ENCODE data around the gene ASPRV1. TPM values are rescaled to one million over a fixed set of nuclear protein-coding genes. Genes with fewer than 3 reads are reported as not detected.

Gene ASPRV1
- total and polyA plus RNA-seq, 10 of the 15 experiments (the other 5 are each of a cell fraction or from before 2014, with no cell fraction given): 0.11 to 1.1 (median 0.33) TPM

DNA sequence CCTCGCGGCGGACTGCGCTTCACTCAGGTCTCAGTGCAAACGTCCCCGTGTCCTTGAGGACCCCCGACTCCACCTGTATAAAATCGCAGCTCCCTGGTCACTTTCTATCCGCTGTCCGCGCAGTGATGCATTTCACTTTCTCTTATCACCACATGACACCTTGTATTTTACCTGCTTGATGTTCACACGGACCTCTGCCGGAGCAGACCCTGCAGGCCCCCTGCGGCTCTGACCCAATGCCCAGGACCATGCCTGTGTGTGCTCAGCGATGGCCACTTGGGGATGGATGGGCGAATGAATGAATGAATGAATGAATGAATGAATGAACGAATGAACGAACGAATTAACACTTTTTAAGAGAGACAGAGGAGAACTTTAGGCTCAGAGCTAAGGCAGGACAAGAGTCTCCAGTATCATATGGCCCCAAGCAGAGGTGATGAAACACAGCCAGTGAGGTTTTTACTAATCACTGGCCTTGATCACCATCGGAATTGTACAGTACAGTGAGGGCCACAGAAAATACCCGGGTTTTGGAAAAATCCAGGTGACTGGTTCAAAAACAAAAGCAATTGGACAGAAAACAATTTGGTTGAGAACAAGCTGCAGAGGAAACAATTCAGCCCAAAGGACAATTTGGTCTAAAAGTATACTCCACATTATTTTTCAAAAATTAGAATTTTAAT is 12.3 kb downstream of the ASPRV1 start:
- SMC1A ChIA-PET (ENCODE audit: uncharacterized antibody, unreplicated experiment): no interaction called here

DNA sequence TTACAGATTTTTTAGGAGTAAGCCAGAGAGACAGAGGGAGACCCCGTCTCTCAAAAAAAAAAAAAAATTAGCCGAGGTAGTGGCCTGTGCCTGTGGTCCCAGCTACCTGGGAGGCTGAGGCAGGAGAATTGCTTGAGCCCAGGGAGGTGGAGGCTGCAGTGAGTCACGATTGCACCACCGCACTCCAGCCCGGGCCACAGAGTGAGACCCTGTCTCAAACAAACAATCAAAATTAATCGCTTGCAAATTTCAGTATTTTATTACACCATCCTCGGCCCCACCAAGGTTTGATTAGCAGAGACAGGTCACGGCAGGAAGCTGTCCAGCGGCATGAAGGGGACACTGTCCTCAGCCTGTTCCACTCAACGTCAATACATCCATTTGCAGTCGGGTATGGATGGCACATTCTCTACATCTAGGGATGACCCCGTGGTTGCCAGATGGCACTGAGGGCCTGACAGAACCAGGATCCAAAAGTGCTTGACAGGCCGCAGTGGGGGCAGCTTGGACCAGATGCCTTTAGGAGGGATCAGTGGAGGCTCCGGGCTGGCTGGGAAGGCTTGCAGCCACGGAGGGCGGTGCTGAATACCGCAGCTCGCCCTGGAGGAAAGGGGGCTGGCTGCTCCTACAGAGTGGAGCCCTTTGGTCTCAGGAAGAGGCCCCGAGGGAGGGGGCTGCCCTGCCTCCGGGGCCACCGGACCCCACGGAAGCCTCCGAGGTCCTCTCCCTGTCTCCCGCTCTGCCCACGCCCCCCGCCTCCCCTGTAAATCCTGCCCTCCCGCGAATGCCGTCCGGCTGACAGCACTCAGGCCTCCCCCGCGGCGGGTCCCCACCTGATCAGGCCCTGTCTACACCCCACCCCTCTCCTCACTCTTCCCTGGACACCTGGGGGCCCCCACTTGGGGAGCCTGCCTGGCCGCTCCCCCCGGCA is 13.1 kb downstream of the ASPRV1 start:
- Histone ChIP-seq H3K36me3 (ENCODE audit: control insufficient read depth in 2 of 2, insufficient read depth in 2 of 2, low read length in 1 of 2) (0 out of 4 replicates have a peak, but pooled peaks cover 0 to 3% of the 10 kb centered on the region in 2 experiments), H3K27ac (ENCODE audit: control insufficient read depth, insufficient read depth) (no peak overlapping the region), H2AFZ (ENCODE audit: control insufficient read depth, low read depth, low read length) (no peak overlapping the region), H3K4me2 (ENCODE audit: control insufficient read depth, insufficient read depth) (no peak overlapping the region), H4K20me1 (ENCODE audit: control insufficient read depth, insufficient read depth) (no peaks in the 10 kb centered on the region), H3K4me3 (no peak overlapping the region), H3K4me1 (ENCODE audit: control insufficient read depth, insufficient read depth, low read length) (peaks cover 13% of the 10 kb centered on the region), H3K79me2 (ENCODE audit: control insufficient read depth, insufficient read depth, low read length) (no peaks in the 10 kb centered on the region), H3K9ac (ENCODE audit: control insufficient read depth, insufficient read depth, low read length) (no peak overlapping the region), H3K9me3 (replicated peaks; ENCODE audit: control insufficient read depth, insufficient read depth, low read length) (no peaks in the 10 kb centered on the region), H3K27me3 (replicated peaks in 1 of 2; ENCODE audit: control insufficient read depth in 2 of 2, insufficient read depth in 2 of 2, low read length in 1 of 2) (no peaks in the 10 kb centered on the region)
- RAD21 ChIA-PET (ENCODE audit: unreplicated experiment): interaction anchor here (0.7 kb wide), 1 partner anchor 114 kb away, joined by 3 read pairs; no protein-coding TSS in a partner anchor
- SMC1A ChIA-PET (ENCODE audit: uncharacterized antibody, unreplicated experiment): no interaction called here
- TF ChIP-seq TCF12 (IDR thresholded peaks at IDR 0.05; ENCODE audit: low read depth, low read length) (no peak), CBX3 (IDR thresholded peaks at IDR 0.05; ENCODE audit: borderline replicate concordance, low read depth) (no peak), SUZ12 (IDR thresholded peaks at IDR 0.05; ENCODE audit: unreplicated experiment) (no peak), IKZF2 (IDR thresholded peaks at IDR 0.05) (no peak), EED (IDR thresholded peaks at IDR 0.05; ENCODE audit: low read depth) (no peak)
- CTCF ChIA-PET: no interaction called here
- DNase-seq (ENCODE audit: low read depth, low spot score) (no peak), ATAC-seq (no peak), FAIRE-seq (no peak)
- in situ Hi-C loops (cut with MboI) (no loop called here), intact Hi-C loops (cut with micrococcal nuclease; ENCODE audit: unreplicated experiment) (no loop called here)
- 74% methylated on average over 26 of the region's 35 CpGs for WGBS (ENCODE audit: insufficient coverage, insufficient replicate concordance, low lambda C conversion rate, missing lambda C conversion rate)
- POLR2A ChIA-PET: no interaction called here
- BruUV-seq (replicated peaks): no TSS peak

More for the DNA sequence above, 12.3 kb downstream of the ASPRV1 start:
- H3K9ac ChIP-seq (ENCODE audit: control insufficient read depth, insufficient read depth, low read length): no peak overlapping the region
- no peaks in the 10 kb centered on the region for H3K79me2 ChIP-seq (ENCODE audit: control insufficient read depth, insufficient read depth, low read length)
- TF ChIP-seq ZNF24 (IDR thresholded peaks at IDR 0.05) (peak; percentile 83), HCFC1 (IDR thresholded peaks at IDR 0.05; ENCODE audit: low read length) (no peak)
- no TSS peak for BruUV-seq (replicated peaks)
- H3K27me3 ChIP-seq (replicated peaks in 1 of 2; ENCODE audit: control insufficient read depth in 2 of 2, insufficient read depth in 2 of 2, low read length in 1 of 2): no peaks in the 10 kb centered on the region
- in situ Hi-C loops (cut with MboI): no loop called here
- no peak overlapping the region for H3K27ac ChIP-seq (ENCODE audit: control insufficient read depth, insufficient read depth)
- ChIA-PET RAD21 (ENCODE audit: unreplicated experiment) (no interaction called here), POLR2A (no interaction called here), CTCF (no interaction called here)
- H2AFZ ChIP-seq (ENCODE audit: control insufficient read depth, low read depth, low read length): no peak overlapping the region
- H4K20me1 ChIP-seq (ENCODE audit: control insufficient read depth, insufficient read depth): no peaks in the 10 kb centered on the region
- no peaks in the 10 kb centered on the region for H3K36me3 ChIP-seq (ENCODE audit: control insufficient read depth in 2 of 2, insufficient read depth in 2 of 2, low read length in 1 of 2)
- H3K4me3 ChIP-seq: no peak overlapping the region
- intact Hi-C loops (cut with micrococcal nuclease; ENCODE audit: unreplicated experiment): no loop called here
- 76% methylated on average over 21 of the region's 21 CpGs for WGBS (ENCODE audit: insufficient coverage, insufficient replicate concordance, low lambda C conversion rate, missing lambda C conversion rate)
- H3K9me3 ChIP-seq (replicated peaks; ENCODE audit: control insufficient read depth, insufficient read depth, low read length): no peaks in the 10 kb centered on the region
- DNase-seq (ENCODE audit: low read depth, low spot score) (no peak), ATAC-seq (no peak), FAIRE-seq (no peak)
- no peak overlapping the region for H3K4me2 ChIP-seq (ENCODE audit: control insufficient read depth, insufficient read depth)
- H3K4me1 ChIP-seq (ENCODE audit: control insufficient read depth, insufficient read depth, low read length): peaks cover 13% of the 10 kb centered on the region
